Measurements from ENCODE around the gene HLA-DPB1. TPM values are rescaled to one million over a fixed set of nuclear protein-coding genes. Genes with fewer than 3 reads are reported as not detected.

Gene HLA-DPB1
- total RNA-seq, 1 donor from 2014 or later: 853 TPM

- ATAC-seq (ENCODE audit: low read depth) (no peak), DNase-seq (no peak)
- Mint-ChIP-seq H3K27me3 (no peaks in the 10 kb centered on the region), H3K36me3 (ENCODE audit: low read depth) (peaks cover 92% of the 10 kb centered on the region), H3K4me3 (peak overlapping the region; percentile 97), H3K9me3 (peaks cover 4% of the 10 kb centered on the region), H3K4me1 (peaks cover 75% of the 10 kb centered on the region), H3K27ac (peak overlapping the region; percentile 99)
- ChIA-PET POLR2A (interaction anchor here (0.5 to 28.7 kb wide), 5 partner anchors 7 to 49 kb away, joined by 3 to 2264 read pairs (median 11); partner anchors contain the start of gene HLA-DOA), CTCF (interaction anchor here (1.0 to 7.6 kb wide), 2 partner anchors 53 kb away, joined by 3 to 98 read pairs; no protein-coding TSS in a partner anchor)
- intact Hi-C loops (cut with micrococcal nuclease): no loop called here
- TF ChIP-seq, protein P1, sequence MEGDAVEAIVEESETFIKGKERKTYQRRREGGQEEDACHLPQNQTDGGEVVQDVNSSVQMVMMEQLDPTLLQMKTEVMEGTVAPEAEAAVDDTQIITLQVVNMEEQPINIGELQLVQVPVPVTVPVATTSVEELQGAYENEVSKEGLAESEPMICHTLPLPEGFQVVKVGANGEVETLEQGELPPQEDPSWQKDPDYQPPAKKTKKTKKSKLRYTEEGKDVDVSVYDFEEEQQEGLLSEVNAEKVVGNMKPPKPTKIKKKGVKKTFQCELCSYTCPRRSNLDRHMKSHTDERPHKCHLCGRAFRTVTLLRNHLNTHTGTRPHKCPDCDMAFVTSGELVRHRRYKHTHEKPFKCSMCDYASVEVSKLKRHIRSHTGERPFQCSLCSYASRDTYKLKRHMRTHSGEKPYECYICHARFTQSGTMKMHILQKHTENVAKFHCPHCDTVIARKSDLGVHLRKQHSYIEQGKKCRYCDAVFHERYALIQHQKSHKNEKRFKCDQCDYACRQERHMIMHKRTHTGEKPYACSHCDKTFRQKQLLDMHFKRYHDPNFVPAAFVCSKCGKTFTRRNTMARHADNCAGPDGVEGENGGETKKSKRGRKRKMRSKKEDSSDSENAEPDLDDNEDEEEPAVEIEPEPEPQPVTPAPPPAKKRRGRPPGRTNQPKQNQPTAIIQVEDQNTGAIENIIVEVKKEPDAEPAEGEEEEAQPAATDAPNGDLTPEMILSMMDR (IDR thresholded peaks at IDR 0.05): no peak
Measured at GRCh38 chr6:33069021-33069738, 6.6 kb upstream of the HLA-DPB1 start.

DNA sequence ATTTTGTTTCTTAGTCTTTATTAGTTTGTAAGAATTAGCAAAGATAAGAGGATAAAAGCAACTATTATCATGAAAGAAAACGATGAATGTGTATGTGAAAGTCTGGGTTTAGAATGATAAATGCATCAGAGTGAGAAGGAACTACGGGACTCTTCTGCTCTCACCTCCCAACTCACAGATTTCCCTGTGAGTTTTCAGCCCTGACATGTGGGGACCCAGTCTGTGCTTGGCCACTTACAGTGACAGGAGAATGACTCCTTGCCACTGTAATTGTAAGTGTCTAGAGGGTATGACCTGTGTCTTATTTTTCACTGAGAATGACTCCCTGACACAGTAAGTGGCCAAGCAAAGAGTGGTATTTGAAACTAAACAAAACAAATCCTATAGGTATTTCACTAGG lies 4.9 kb upstream of the HLA-DPB1 start:
- H3K27ac Mint-ChIP-seq: peak overlapping the region; percentile 99
- no peaks in the 10 kb centered on the region for H3K27me3 Mint-ChIP-seq
- DNase-seq (no peak), ATAC-seq (ENCODE audit: low read depth) (no peak)
- H3K4me3 Mint-ChIP-seq: peak overlapping the region; percentile 97
- intact Hi-C loops (cut with micrococcal nuclease): no loop called here
- H3K36me3 Mint-ChIP-seq (ENCODE audit: low read depth): peaks cover 77% of the 10 kb centered on the region
- H3K4me1 Mint-ChIP-seq: peaks cover 79% of the 10 kb centered on the region
- H3K9me3 Mint-ChIP-seq: peaks cover 4% of the 10 kb centered on the region
- ChIA-PET CTCF (interaction anchor here (7.6 kb wide), 1 partner anchor 54 kb away, joined by 98 read pairs; no protein-coding TSS in a partner anchor), POLR2A (interaction anchor here (0.8 to 28.7 kb wide), 5 partner anchors 9 to 51 kb away, joined by 3 to 2264 read pairs (median 11); partner anchors contain the start of gene HLA-DOA)
- TF ChIP-seq, protein P1 (IDR thresholded peaks at IDR 0.05): no peak

DNA sequence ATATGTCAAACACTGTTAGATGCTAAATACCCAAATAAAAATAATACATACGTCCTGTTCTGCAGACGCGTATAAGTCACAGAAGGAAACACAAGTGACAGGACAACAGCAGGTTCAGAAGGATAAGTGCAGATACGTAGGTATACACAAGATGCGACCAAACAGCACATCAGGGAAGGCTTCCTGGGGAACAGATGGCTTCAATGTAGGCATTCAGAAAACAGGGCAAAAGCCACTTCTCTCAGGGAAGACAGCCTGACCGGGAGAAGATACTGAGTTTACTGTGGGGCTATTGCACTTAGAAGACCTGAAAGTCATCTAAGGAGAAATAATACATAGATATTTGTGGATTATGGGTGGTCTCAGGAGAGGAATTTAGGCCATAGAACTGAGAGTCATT lies 4.2 kb upstream of the HLA-DPB1 start:
- Mint-ChIP-seq H3K27me3 (no peaks in the 10 kb centered on the region), H3K36me3 (ENCODE audit: low read depth) (peaks cover 77% of the 10 kb centered on the region), H3K4me1 (peaks cover 72% of the 10 kb centered on the region), H3K4me3 (peak overlapping the region; percentile 97), H3K27ac (peak overlapping the region; percentile 99), H3K9me3 (peaks cover 4% of the 10 kb centered on the region)
- ChIA-PET POLR2A (interaction anchor here (0.6 to 28.7 kb wide), 14 partner anchors 9 to 1349 kb away, joined by 3 to 2264 read pairs (median 16); partner anchors contain the start of genes BRD2 and HLA-DOA), CTCF (interaction anchor here (1.6 to 7.6 kb wide), 2 partner anchors 12 to 55 kb away, joined by 5 to 98 read pairs; no protein-coding TSS in a partner anchor)
- TF ChIP-seq, protein P1 (IDR thresholded peaks at IDR 0.05): no peak
- no peak for ATAC-seq (ENCODE audit: low read depth)
- intact Hi-C loops (cut with micrococcal nuclease): no loop called here
- DNase-seq: no peak

DNA sequence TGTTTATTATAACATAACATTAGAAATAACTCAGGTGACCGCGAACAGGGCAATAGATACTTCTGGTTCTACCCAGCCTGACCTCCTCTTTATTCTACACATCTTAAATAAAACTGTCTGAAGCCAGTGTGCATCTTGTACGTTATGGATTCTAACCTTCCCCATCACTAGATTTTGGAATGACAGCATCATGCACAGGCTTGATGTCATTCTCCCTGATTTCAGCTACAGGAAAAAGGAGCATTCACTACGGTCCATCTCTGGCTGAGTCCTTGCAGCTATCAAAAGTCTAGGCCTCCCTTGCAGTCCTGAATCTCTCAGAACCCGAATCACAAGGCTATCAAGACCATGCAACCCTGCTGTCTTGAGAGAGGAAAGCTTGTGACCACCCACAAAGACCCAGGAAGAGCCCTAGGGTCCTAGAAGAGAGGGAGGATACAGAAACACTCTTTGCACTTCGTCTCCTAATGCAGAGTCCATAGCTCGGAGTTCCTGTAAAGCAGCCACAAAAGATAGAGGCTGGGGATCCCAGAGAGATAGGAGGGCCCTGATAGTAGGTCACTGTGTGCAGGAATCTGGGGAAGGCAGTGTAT lies 3.2 kb upstream of the HLA-DPB1 start:
- TF ChIP-seq, protein P1 (IDR thresholded peaks at IDR 0.05): no peak
- Mint-ChIP-seq H3K4me3 (peak overlapping the region; percentile 97), H3K9me3 (no peaks in the 10 kb centered on the region), H3K27me3 (no peaks in the 10 kb centered on the region), H3K27ac (peak overlapping the region; percentile 99), H3K36me3 (ENCODE audit: low read depth) (peaks cover 74% of the 10 kb centered on the region), H3K4me1 (peaks cover 66% of the 10 kb centered on the region)
- ATAC-seq (ENCODE audit: low read depth) (no peak), DNase-seq (no peak)
- ChIA-PET CTCF (interaction anchor here (1.0 to 7.6 kb wide), 8 partner anchors 11 to 56 kb away, joined by 3 to 98 read pairs (median 4); no protein-coding TSS in a partner anchor), POLR2A (interaction anchor here (0.6 to 28.7 kb wide), 31 partner anchors 8 to 1348 kb away, joined by 3 to 2264 read pairs (median 8); partner anchors contain the start of genes BRD2, HLA-DMA, HLA-DMB and HLA-DOA)
- intact Hi-C loops (cut with micrococcal nuclease): loop anchor here (1.0 kb wide), 2 partner anchors 10 to 15 kb away; no protein-coding TSS in a partner anchor
